Myocyte (in vitro differentiated cells): ENCODE results near the gene DEFB123. TPM values are rescaled to one million over a fixed set of nuclear protein-coding genes. Genes with fewer than 3 reads are reported as not detected.
A peak's percentile ranks its signal among the peaks of the same experiment; 100 is the strongest.

ENCODE experiments used
- DNase-seq: peaks from one replicate; pipeline ENCODE4 v3.0.0-alpha.2; 2012; ENCODE audit warnings: low read depth
- total RNA-seq: library from RNA; depleted of rRNA; stranded (reverse); fragments of >200 nt; gene quantifications from 2 replicates; pipeline ENCODE4 v1.2.3, GENCODE V29; 2014

The DEFB123 gene
- total RNA-seq, 1 donor from 2014 or later = not detected

DNA sequence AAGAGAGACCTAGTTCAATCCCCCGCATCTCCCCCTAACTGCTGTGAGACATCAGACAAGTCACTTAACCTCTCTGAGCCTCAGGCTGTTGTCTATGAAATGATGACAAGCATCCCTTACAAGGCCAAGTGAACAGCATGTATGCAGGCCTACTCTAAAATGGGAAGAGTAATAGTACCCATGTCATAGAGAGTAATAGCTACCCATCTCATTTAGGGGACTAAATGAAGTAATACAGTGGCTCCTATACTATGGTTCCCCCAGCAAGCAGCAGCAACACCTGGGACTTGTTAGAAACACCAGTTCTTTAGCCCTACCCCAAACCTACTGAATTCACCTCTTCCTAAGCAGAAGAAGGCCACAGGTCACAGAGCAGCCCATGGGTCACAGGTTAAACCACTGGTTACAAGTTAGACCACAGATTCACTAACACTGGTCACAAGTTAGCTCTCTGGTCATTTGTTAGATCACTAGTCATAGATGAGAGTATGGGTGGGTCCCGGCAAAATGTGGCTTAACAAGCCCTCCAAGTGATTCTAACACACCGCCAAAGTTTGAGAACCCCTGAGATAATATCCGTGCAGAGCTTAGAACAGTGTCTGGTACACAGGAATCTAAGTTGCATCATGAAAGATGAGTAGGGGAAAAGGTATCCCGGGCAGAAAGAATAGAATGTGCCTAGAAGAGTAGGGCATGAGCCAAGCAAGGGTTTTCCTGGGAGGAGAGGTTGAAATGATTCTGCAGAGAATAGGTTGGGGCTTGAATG lies 33.1 kb downstream of the DEFB123 start:
- DNase-seq = no peak

DNA sequence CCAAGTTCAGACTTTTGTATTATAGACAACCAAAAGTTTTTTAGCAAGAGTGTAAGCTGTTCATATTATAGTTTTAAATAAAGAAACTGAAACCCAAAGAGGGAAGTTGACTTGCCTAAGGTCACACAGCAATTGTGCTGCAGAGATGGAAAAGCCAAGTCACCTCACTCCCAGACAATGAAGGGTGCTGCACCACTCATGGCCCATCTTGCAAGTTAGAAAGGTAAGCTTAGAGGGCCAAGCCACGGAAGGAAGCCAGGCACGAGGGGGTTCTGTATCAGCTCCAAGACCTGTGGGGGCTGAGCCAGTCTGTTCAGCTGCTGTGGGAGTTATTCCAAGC lies 33.6 kb downstream of the DEFB123 start:
- no peak for DNase-seq

DNA sequence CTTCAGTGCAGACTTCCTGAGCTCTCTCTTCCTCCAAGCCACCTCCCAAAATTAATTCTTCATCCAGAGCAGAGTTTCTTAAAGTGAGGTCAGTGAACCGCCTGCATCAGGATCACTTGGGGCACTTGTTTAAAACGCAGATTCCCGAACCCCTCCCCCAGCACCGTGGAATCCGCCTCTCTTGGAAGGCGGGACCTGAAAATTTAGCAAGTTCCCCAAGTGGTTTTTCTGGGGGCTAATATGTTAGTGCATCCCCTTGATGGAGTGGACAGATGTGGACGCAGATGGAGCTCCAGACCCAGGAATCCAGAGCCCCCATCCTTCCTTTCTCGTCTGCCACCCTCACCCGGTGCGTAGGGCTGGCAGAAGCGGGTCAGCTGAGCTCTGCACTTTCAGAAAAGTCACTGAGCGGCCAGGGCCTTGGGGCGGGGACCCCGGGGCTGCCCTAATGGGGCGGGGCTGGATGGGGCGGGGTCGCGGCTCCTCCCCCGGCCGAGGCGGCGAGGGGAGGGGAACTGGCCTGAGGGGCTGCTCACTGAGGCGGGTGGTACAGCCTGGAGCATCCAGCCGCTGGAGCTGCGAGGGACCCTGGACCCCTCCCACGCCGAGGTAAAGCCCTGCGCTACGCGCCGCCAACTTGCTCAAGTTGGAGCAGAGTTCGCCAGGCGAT lies 34.5 kb downstream of the DEFB123 start, which contains the start of the genes DEFB124 and REM1:
Gene DEFB124 (minus strand): TSS at position 370 of the 670 bp plus-strand sequence. CDS start 2,114 bp downstream, outside the sequence.
Gene REM1 (plus strand): TSS at position 531 of the 670 bp plus-strand sequence. CDS start 1,158 bp downstream, outside the sequence.
- no peak for DNase-seq

DNA sequence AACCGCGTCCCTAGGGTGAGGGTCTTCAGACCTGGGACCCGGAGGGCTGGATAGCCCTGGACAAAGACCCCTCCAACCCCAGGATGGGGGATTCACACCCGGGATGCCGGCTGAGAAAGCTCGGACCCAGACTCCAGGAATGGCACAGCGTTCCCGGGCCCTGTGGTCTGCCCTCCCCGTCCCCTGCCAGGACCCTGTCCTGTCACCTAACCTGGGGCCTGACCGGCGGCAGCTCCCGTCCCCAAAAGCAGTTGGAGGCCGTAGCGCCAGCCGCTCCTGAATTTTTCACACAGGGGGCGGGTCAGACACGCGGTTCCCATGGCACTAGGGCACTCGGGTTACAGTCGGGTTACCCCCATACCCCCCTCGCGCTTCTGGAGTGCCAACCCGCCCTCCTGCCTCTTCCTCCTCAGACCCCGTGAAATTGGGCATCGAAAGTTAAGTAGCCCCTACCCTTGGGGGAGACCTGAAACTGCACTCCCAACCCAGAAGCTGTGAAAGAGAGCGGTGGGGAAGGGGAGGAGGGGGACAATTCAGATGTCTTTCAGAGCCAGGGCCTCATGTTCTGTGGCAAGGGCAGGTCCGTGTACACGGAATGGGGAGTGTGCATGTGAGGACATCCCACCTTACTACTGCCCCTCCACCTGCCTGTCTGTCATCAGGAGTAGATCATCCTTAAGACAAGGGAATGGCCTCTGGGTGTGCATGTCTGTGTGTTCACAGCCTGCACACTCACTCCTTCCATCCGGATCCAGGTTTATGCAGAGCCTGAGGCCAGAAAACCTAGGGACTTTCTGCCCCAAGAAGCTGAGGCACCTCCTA lies 35.3 kb downstream of the DEFB123 start:
- no peak for DNase-seq

GRCh38 chr20:31476294-31476585 lies 35.8 kb downstream of the DEFB123 start:
- DNase-seq = no peak

- DNase-seq = no peak
These were observed 36.3 kb downstream of the DEFB123 start for GRCh38 chr20:31476643-31477215.

DNA sequence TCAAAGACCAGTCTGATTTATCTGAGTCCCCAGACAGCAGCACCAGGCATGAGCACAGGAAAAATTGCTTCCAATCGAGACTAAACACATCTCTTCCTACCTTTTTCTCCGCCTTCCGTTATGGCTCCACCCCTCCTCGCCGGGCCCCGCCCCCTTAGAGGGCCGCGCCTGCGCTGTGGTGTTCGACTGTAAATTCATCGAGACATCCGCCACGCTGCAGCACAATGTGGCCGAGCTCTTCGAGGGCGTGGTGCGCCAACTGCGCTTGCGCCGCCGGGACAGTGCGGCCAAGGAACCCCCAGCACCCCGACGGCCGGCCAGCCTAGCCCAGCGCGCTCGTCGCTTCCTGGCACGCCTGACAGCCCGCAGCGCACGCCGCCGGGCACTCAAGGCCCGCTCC lies 43.6 kb downstream of the DEFB123 start:
- no peak for DNase-seq

DNA sequence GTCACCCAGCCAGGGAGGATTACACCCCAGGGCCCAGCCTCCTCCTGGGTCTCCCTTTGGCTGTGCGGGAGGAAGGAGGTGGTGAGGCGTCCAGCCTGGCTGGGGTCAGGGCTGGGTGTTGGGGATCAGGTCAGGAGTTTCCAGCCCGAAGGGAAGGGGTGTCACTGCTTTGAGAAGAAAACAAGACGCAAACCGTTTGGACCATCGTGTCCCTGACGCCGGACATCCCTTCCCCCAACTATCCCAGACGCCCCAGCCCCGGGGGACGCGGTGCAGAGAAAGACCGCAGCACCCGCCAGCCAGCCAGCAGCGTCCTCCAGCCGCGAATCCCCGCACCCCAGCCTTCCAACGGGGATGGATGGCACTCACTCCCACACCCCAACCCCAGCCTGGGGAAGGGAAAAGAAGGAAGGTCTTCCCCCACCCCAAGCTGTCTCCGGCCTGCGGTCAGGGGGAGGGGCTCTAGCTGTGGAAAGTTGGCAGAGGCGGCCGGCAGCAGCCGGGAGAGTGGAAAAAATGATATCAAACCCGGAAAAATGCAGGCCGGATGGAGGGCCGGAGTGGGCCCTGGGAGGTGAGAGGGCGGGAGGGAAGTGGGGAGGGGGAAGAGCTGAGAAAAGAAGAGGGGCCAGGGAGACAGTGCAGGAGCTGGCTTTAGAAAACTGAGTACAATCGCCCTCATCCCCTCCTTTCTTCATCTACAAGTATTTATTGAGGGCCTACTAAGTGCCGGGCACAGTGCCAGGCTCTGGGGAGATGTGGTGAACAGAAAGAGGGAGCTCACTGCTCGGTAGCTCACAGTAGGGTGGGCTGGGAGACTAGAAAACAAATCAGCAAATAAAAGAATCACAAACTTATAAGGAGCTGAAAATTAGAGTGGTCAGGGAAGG lies 45.3 kb downstream of the DEFB123 start:
- peak; percentile 46 for DNase-seq

DNA sequence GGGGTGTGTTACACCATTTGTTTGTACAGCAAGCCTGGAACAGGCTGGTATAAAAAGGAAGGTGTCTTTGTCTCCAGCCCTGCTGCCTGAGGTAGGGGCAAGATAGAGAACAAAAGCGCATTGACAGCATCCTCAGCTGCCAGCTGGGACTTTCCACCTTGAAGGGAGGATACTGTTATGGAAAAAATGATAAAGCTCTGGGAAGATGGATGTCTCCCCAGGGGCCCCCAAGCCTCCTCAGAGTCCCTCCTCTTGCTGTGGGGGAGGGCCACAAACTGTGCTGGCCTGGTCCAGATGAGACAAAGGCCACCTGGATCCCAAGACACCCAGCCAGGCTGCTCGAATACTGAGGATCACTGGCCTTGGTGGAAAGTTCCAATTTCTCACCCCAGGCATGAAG lies 47.7 kb downstream of the DEFB123 start:
- no peak for DNase-seq

- DNase-seq = no peak
These were observed 48.7 kb downstream of the DEFB123 start for GRCh38 chr20:31489152-31489551.

- DNase-seq = no peak
These were observed 50.3 kb downstream of the DEFB123 start for GRCh38 chr20:31490752-31491151.

DNA sequence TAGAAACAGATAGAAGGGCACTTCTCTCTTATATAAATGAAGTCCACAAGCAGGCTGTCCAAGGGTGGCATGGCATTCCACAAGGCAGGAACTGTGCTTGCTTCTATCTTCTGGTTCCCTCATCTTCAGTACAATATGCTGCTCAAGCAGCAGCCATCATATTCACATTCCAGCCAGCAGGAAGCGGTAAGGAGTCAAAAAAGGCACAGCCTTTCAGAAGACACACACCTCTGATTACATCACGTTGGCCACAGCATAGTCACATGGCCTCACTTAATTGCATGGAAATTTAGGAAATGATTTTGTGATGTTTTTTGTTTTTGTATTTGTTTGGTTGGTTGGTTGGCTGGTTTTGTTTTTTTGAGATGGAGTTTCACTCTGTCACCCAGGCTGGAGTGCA lies 53.7 kb downstream of the DEFB123 start:
- peak; percentile 19 for DNase-seq

GRCh38 chr20:31496761-31497295 lies 56.4 kb downstream of the DEFB123 start:
- peak; percentile 37 for DNase-seq

- DNase-seq = peak; percentile 40
These were observed 57.6 kb downstream of the DEFB123 start for GRCh38 chr20:31497838-31498540.

Other genes with a start within 250 kb of the DEFB123 start
- gene DEFB115, start 183.0 kb upstream of the DEFB123 start, total RNA-seq = not detected in 2 replicates
- gene DEFB116, start 132.0 kb upstream of the DEFB123 start, total RNA-seq = not detected in 2 replicates
- not detected in 2 replicates for gene DEFB118, start 72.0 kb upstream of the DEFB123 start, total RNA-seq
- gene DEFB119, start 50.0 kb upstream of the DEFB123 start, total RNA-seq = not detected in 2 replicates
- not detected in 2 replicates for gene DEFB121, start 34.4 kb upstream of the DEFB123 start, total RNA-seq
- gene DEFB124, start 34.5 kb downstream of the DEFB123 start, total RNA-seq = not detected in 2 replicates
- gene REM1, start 34.7 kb downstream of the DEFB123 start, total RNA-seq = 0.27 and 0.68 TPM in 2 replicates
- gene HM13, start 73.8 kb downstream of the DEFB123 start, total RNA-seq = 78.3 and 79.2 TPM in 2 replicates
- 6.7 and 8.9 TPM in 2 replicates for gene ID1, start 164.7 kb downstream of the DEFB123 start, total RNA-seq
- not detected in 2 replicates for gene COX4I2, start 197.3 kb downstream of the DEFB123 start, total RNA-seq